Naive B cell (primary cell): Measurements from ENCODE around the gene INCA1. TPM values are rescaled to one million over a fixed set of nuclear protein-coding genes. Genes with fewer than 3 reads are reported as not detected.

Experiments used
- ATAC-seq, 2 donors: fragments of 150-1000 bp; cut with Tn5 transposase; 2 replicates each; pipeline ENCODE4 v1.10.0; 2021; ENCODE audit warnings: low read depth in 2 of 2, mild to moderate bottlenecking in 2 of 2, moderate library complexity in 2 of 2
- DNase-seq: peaks from one replicate; pipeline ENCODE4 v3.0.0; 2022
- H3K27ac Mint-ChIP-seq, 6 donors: one replicate each; pipeline ENCODE4 v1.8.0; 2020 to 2022; ENCODE audit warnings: mild to moderate bottlenecking in 6 of 6, mixed read lengths in 6 of 6, moderate library complexity in 5 of 6, inconsistent platforms in 2 of 6
- H3K27me3 Mint-ChIP-seq, 3 donors: one replicate each; pipeline ENCODE4 v1.8.0; 2021 to 2022; ENCODE audit warnings: mixed read lengths in 3 of 3, mild to moderate bottlenecking in 1 of 3
- H3K36me3 Mint-ChIP-seq, 2 donors: one replicate each; pipeline ENCODE4 v1.8.0; 2020 to 2022; ENCODE audit warnings: mixed read lengths in 2 of 2, inconsistent platforms in 1 of 2, mild to moderate bottlenecking in 1 of 2
- H3K4me1 Mint-ChIP-seq, 3 donors: one replicate each; pipeline ENCODE4 v1.8.0; 2020 to 2022; ENCODE audit warnings: mixed read lengths in 3 of 3, inconsistent platforms in 1 of 3, mild to moderate bottlenecking in 1 of 3, moderate library complexity in 1 of 3
- H3K4me3 Mint-ChIP-seq, 8 donors: one replicate each; pipeline ENCODE4 v1.8.0; 2020 to 2022; ENCODE audit warnings: mild to moderate bottlenecking in 8 of 8, mixed read lengths in 8 of 8, moderate library complexity in 8 of 8, inconsistent platforms in 2 of 8
- H3K9me3 Mint-ChIP-seq, 7 donors: one replicate each; pipeline ENCODE4 v1.8.0; 2020 to 2022; ENCODE audit warnings: mixed read lengths in 7 of 7, mild to moderate bottlenecking in 5 of 7, inconsistent platforms in 2 of 7, moderate library complexity in 1 of 7
- polyA plus RNA-seq, 6 donors: library from polyadenylated mRNA; unstranded; fragments of 300-500 nt; fragmentation: Illumina TruSeq; gene quantifications; one replicate each; pipeline ENCODE4 v1.2.3, GENCODE V29; 2021; ENCODE audit warnings: low read depth in 6 of 6

The INCA1 gene
- polyA plus RNA-seq, 6 donors from 2014 or later, result 0.40 to 0.98 (median 0.41) TPM; not detected in 3

GRCh38 chr17:4960279-4960922 lies 36.9 kb downstream of the INCA1 start:
- H3K4me3 Mint-ChIP-seq, result peak overlapping the region in 1 of 8 donors; percentile 29
- DNase-seq, result no peak
- H3K27me3 Mint-ChIP-seq, result no peaks in the 10 kb centered on the region
- peak overlapping the region in 2 of 6 donors; percentile 11 to 59 for H3K27ac Mint-ChIP-seq
- peaks cover 6 to 19% of the 10 kb centered on the region in 2 donors for H3K36me3 Mint-ChIP-seq
- H3K9me3 Mint-ChIP-seq, result no peaks in the 10 kb centered on the region
- ATAC-seq, result no peak
- H3K4me1 Mint-ChIP-seq, result peaks cover 16 to 24% (median 24%) of the 10 kb centered on the region in 3 donors

GRCh38 chr17:4959261-4959965 lies 37.9 kb downstream of the INCA1 start:
- Mint-ChIP-seq H3K27ac (peak overlapping the region in 1 of 6 donors; percentile 61), H3K27me3 (no peaks in the 10 kb centered on the region), H3K4me3 (peak overlapping the region in 1 of 8 donors; percentile 2), H3K4me1 (peaks cover 11 to 20% (median 19%) of the 10 kb centered on the region in 3 donors), H3K36me3 (peaks cover 6 to 19% of the 10 kb centered on the region in 2 donors), H3K9me3 (no peaks in the 10 kb centered on the region)
- DNase-seq (no peak), ATAC-seq (no peak)

GRCh38 chr17:4958102-4958501 lies 39.2 kb downstream of the INCA1 start:
- H3K4me3 Mint-ChIP-seq, result no peak overlapping the region
- ATAC-seq (no peak), DNase-seq (no peak)
- no peaks in the 10 kb centered on the region for H3K9me3 Mint-ChIP-seq
- peaks cover 11 to 19% (median 17%) of the 10 kb centered on the region in 3 donors for H3K4me1 Mint-ChIP-seq
- H3K36me3 Mint-ChIP-seq, result peaks cover 6 to 19% of the 10 kb centered on the region in 2 donors
- H3K27ac Mint-ChIP-seq, result peak overlapping the region in 1 of 6 donors; percentile 24
- no peaks in the 10 kb centered on the region for H3K27me3 Mint-ChIP-seq

- H3K27me3 Mint-ChIP-seq, result no peaks in the 10 kb centered on the region
- H3K36me3 Mint-ChIP-seq, result peaks cover 6 to 19% of the 10 kb centered on the region in 2 donors
- peak overlapping the region in 1 of 6 donors; percentile 24 for H3K27ac Mint-ChIP-seq
- peak overlapping the region in 2 of 8 donors; percentile 8 to 76 for H3K4me3 Mint-ChIP-seq
- peaks cover 11 to 18% (median 17%) of the 10 kb centered on the region in 3 donors for H3K4me1 Mint-ChIP-seq
- no peak for DNase-seq
- no peaks in the 10 kb centered on the region for H3K9me3 Mint-ChIP-seq
- ATAC-seq, result no peak
Measured at GRCh38 chr17:4956493-4957061, 40.7 kb downstream of the INCA1 start.

- peaks cover 0 to 10% of the 10 kb centered on the region in 2 donors for H3K36me3 Mint-ChIP-seq
- ATAC-seq, result no peak
- peaks cover 22 to 25% (median 25%) of the 10 kb centered on the region in 3 donors for H3K4me1 Mint-ChIP-seq
Measured at GRCh38 chr17:4955091-4955490, 42.2 kb downstream of the INCA1 start.

GRCh38 chr17:4953451-4953961 lies 43.8 kb downstream of the INCA1 start:
- DNase-seq (no peak), ATAC-seq (no peak)
- H3K9me3 Mint-ChIP-seq, result no peaks in the 10 kb centered on the region
- peaks cover 15 to 27% (median 23%) of the 10 kb centered on the region in 3 donors for H3K4me1 Mint-ChIP-seq
- no peak overlapping the region for H3K27ac Mint-ChIP-seq
- H3K36me3 Mint-ChIP-seq, result no peaks in the 10 kb centered on the region
- H3K4me3 Mint-ChIP-seq, result peak overlapping the region in 1 of 8 donors; percentile 83
- no peaks in the 10 kb centered on the region for H3K27me3 Mint-ChIP-seq

More at GRCh38 chr17:4955091-4955490, 42.2 kb downstream of the INCA1 start:
- DNase-seq, result no peak
- no peaks in the 10 kb centered on the region for H3K27me3 Mint-ChIP-seq
- no peak overlapping the region for H3K27ac Mint-ChIP-seq
- no peak overlapping the region for H3K4me3 Mint-ChIP-seq
- no peaks in the 10 kb centered on the region for H3K9me3 Mint-ChIP-seq

- H3K9me3 Mint-ChIP-seq, result no peaks in the 10 kb centered on the region
- H3K4me1 Mint-ChIP-seq, result peaks cover 24 to 27% (median 24%) of the 10 kb centered on the region in 3 donors
- no peaks in the 10 kb centered on the region for H3K27me3 Mint-ChIP-seq
Measured at GRCh38 chr17:4951486-4951885, 45.8 kb downstream of the INCA1 start.

GRCh38 chr17:4950746-4951204 lies 46.5 kb downstream of the INCA1 start, which contains the start of gene ENO3:
Gene ENO3 (plus strand): TSS chr17:4951119. CDS start chr17:4951830, 711 bp downstream.
- Mint-ChIP-seq H3K27me3 (no peaks in the 10 kb centered on the region), H3K27ac (peak within 1 kb of the TSS; percentile 59 to 98 (median 86)), H3K4me1 (peaks cover 26 to 30% (median 27%) of the 10 kb centered on the region in 3 donors), H3K4me3 (peak within 1 kb of the TSS; percentile 66 to 99 (median 86)), H3K9me3 (no peaks in the 10 kb centered on the region), H3K36me3 (peaks cover 8 to 12% of the 10 kb centered on the region in 2 donors)
- ATAC-seq (no peak), DNase-seq (no peak)

More at GRCh38 chr17:4951486-4951885, 45.8 kb downstream of the INCA1 start:
- Mint-ChIP-seq H3K27ac (peak overlapping the region in 4 of 6 donors; percentile 31 to 73 (median 57)), H3K4me3 (peak overlapping the region in 6 of 8 donors; percentile 2 to 99 (median 80)), H3K36me3 (peaks cover 4 to 8% of the 10 kb centered on the region in 2 donors)
- DNase-seq, result no peak
- ATAC-seq, result no peak

- ATAC-seq (peak in 1 of 2 donors; percentile 4), DNase-seq (no peak)
- peaks cover 31 to 35% (median 32%) of the 10 kb centered on the region in 3 donors for H3K4me1 Mint-ChIP-seq
- peaks cover 12 to 18% of the 10 kb centered on the region in 2 donors for H3K36me3 Mint-ChIP-seq
- H3K27me3 Mint-ChIP-seq, result no peaks in the 10 kb centered on the region
- H3K27ac Mint-ChIP-seq, result peak overlapping the region; percentile 24 to 98 (median 83)
- peak overlapping the region; percentile 66 to 99 (median 86) for H3K4me3 Mint-ChIP-seq
- H3K9me3 Mint-ChIP-seq, result no peaks in the 10 kb centered on the region
Measured at GRCh38 chr17:4950075-4950745, 47.1 kb downstream of the INCA1 start.

- H3K27ac Mint-ChIP-seq, result peak overlapping the region; percentile 83 to 98 (median 92)
- DNase-seq (peak; percentile 85), ATAC-seq (peak; percentile 64 to 65)
- H3K27me3 Mint-ChIP-seq, result no peaks in the 10 kb centered on the region
- no peaks in the 10 kb centered on the region for H3K9me3 Mint-ChIP-seq
- H3K4me3 Mint-ChIP-seq, result peak overlapping the region; percentile 85 to 100 (median 99)
- H3K36me3 Mint-ChIP-seq, result peaks cover 14 to 21% of the 10 kb centered on the region in 2 donors
- H3K4me1 Mint-ChIP-seq, result peaks cover 38 to 43% (median 39%) of the 10 kb centered on the region in 3 donors
Measured at GRCh38 chr17:4949321-4950074, 47.8 kb downstream of the INCA1 start.

GRCh38 chr17:4948931-4949320 lies 48.4 kb downstream of the INCA1 start:
- Mint-ChIP-seq H3K36me3 (peaks cover 14 to 27% of the 10 kb centered on the region in 2 donors), H3K4me3 (peak overlapping the region; percentile 97 to 100 (median 99)), H3K4me1 (peaks cover 44 to 48% (median 44%) of the 10 kb centered on the region in 3 donors), H3K9me3 (no peaks in the 10 kb centered on the region), H3K27me3 (no peaks in the 10 kb centered on the region), H3K27ac (peak overlapping the region; percentile 98 to 100 (median 98))
- peak; percentile 78 for DNase-seq
- ATAC-seq, result peak; percentile 56 to 57
